ENCODE results near the gene AUNIP.

Gene AUNIP

GRCh38 chr1:25889470-25889869, 30.2 kb upstream of the AUNIP start:
- no peak for DNase-seq (ENCODE audit: insufficient read length, low spot score)

DNA sequence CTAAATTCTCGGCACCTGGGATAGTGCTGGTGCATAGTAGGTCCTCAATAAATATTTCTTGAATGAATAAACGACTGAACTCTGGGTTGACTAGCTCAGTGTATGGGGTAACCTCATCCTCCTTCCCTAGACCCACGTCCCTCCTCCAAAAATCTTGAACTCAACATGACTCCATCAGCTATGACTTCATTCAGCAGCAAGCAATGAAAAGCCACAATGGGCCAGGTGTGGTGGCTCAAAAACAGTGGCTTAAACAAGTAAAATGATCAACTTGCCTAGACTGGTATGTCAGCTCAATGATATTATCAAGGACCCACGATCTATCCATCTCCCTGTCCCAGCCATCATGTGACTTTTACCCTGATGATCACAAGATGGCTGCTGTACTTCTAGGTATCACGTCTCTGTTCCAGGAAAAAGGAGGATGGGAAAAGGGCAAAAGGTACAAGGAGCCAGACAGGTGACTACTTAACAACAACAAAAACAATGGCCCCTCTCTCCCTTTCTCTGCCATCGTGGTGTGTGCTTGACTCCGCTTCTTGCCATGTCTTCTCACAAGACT, 29.2 kb upstream of the AUNIP start:
- FAIRE-seq (no peak), DNase-seq (ENCODE audit: insufficient read length, low spot score) (no peak)

More at GRCh38 chr1:25889470-25889869, 30.2 kb upstream of the AUNIP start:
- FAIRE-seq, result no peak

DNA sequence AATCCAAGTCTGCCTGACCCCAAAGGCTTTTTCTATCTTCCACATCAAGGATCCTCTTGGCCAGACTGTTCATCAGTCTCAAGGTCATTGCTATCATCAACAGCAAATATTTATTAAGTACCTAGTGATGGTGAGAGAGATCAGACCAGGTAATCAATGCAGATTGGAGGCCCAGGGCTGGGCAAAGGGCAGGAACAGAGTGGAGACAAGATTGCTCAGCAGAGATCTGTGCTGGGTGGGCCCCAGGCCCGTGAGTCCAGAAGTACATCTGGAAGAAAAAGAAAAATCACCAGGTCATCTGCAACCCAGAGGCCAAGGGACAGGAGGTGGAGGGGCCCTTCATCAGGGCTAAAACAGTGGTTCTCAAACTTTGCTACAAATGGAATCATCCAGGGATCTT, 26.3 kb upstream of the AUNIP start:
- FAIRE-seq, result no peak

DNA sequence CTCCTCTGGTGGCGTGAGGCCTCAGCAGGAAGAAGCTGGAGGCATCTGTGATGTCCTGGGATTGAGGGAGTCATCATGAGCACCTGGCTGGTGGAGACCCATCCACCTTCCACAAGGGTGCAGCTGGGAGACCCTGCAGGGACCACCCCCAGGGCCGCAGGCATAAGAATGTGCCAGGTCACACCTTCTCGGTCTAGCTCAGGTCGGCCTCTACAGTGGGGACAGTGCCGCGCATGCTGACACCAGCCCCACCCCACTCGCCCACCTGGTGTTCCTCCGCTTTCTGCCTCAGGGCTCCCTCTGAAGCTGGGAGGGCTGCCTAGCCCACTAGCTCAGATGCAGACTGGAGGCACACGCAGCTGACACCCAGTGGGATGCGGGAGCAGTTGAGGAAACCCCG, 22.0 kb upstream of the AUNIP start:
- DNase-seq (ENCODE audit: insufficient read length, low spot score), result no peak

More for the DNA sequence above, 26.3 kb upstream of the AUNIP start:
- DNase-seq (ENCODE audit: insufficient read length, low spot score), result no peak

DNA sequence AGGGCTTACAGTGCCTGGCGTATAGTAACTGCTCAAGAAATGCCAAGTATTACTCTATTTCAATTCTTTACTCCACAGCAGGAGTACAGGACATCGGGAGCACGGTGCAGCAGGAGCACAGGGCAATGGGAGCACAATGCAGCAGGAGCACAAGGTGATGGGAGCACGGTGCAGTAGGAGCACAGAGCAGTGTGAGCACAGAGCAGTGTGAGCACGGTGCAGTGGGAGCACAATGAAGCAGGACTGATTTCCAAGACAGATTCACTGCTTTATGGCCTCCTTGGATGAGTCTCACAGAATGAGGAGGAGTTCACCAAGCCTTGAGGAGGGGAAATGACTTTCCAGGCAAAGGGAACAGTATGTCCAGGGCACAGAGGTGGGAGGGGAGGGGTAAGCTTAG, 21.3 kb upstream of the AUNIP start:
- DNase-seq (ENCODE audit: insufficient read length, low spot score) (no peak), FAIRE-seq (no peak)

More for the DNA sequence above, 22.0 kb upstream of the AUNIP start:
- FAIRE-seq, result no peak

DNA sequence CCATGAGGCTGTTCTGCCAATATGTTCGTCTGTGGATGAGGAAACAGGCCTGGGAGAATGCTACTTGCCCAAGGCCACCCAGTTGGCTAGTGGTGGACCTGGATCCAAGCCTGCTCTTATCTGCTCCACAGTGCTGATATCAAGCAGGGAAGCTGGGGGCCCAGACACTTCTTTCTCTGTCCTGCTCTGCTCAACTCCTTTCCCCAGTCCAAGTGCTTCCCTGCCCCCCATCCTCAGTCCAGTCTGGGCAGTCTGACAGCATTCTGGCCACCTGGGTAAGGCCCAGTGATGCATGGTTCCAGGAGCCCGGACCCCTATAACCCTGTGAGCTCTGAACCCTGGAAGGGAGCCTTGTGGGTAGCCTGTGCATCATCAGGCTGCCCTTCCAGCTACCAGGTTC, 20.4 kb upstream of the AUNIP start:
- FAIRE-seq (no peak), DNase-seq (ENCODE audit: insufficient read length, low spot score) (no peak)

- FAIRE-seq, result no peak
- DNase-seq (ENCODE audit: insufficient read length, low spot score), result no peak
Measured at GRCh38 chr1:25878690-25879089, 19.4 kb upstream of the AUNIP start.

- FAIRE-seq (no peak), DNase-seq (ENCODE audit: insufficient read length, low spot score) (no peak)
Measured at GRCh38 chr1:25877155-25877554, 17.9 kb upstream of the AUNIP start.

GRCh38 chr1:25876693-25877077, 17.4 kb upstream of the AUNIP start:
- FAIRE-seq (no peak), DNase-seq (ENCODE audit: insufficient read length, low spot score) (no peak)

DNA sequence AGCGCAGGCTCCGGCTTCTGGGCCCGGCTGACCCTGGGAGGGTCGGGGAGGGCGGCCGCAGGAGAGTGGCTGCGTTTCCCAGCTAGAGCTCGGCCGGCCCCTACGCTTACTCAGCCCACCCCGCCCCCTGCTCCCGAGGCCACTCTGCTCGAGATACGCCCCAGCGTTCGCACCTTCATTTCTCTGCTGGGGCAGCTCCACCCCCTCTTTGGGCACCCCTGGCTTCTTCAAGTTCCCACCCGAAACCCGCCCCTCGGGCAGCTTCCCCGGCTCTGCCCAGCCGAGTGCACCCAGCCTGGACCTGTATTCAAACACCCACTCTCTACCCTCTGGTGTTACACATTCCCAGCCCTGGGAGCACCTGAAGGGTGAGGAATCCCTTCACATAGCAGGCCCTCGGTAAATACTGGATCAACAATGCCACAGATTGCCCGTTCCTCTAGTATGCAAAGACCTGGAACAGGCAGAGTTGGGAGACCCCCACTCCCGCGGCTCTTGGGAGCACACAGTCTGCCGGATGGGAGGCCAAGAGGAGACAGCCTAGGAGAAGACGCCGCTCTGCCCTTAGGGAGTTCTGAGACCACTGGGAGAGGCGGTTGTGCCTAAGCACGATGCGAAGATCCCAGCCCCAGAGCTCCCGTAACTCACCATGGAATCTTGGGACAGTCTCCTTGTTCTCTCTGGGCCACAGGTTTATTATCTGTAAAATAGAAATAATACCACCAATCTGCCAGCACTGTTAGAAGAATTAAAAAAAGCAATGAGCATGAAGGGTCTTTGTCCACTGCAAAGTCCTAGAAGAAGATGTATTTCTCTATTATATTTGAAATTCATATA, 16.8 kb upstream of the AUNIP start:
- DNase-seq (ENCODE audit: insufficient read length, low spot score), result no peak
- no peak for FAIRE-seq

GRCh38 chr1:25875154-25875855, 16.0 kb upstream of the AUNIP start, which contains the start of gene PAQR7:
Gene PAQR7, minus strand, starts transcription at chr1:25875708. Its CDS starts 11,869 bp downstream, at chr1:25863839.
- FAIRE-seq (no peak), DNase-seq (ENCODE audit: insufficient read length, low spot score) (peak; percentile 67)

DNA sequence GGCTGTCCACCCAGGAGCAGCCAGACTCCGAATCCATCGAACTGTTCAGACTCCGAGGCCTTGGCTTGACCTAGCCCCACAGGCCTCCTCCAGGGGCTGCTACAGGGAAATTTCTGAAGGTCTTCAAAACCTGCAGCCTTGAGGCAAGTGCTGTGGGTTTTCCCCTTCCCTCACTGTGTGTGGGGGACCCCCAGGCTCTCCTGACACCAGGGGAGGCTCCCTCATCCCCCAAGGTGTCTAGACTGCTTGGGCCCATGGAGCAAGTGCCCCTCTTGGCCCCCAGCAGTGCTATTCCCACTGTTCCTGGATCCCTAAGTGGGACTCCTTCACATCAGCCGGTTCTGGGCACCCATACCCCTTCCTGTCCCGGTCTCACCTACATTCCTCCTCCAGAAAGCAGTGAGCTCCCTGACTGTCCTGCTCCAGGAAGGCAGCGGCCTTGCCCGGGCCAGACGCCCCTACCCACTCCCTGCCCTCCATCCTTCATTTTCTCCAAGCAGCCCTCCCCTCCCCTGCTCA, 15.4 kb upstream of the AUNIP start:
- DNase-seq (ENCODE audit: insufficient read length, low spot score), result no peak
- no peak for FAIRE-seq

DNA sequence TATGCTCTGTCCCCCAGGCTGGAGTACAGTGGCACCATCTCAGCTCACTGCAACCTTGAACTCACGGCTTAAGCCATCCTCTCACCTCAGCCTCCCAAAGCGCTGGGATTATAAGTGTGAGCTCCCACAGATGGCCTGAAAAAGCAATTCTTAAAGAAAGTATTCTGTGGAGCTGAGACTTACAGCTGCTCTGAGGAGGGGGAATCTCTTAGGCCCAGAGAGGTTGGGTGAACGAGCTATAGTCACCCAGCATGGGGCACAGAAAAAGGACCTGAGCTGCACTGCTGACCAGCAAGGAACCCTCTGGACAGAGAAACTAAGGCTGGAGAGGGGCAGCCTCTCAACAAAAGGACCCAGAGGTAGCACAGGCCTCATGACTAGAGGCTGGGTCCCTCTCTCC, 15.0 kb upstream of the AUNIP start:
- no peak for DNase-seq (ENCODE audit: insufficient read length, low spot score)
- no peak for FAIRE-seq

DNA sequence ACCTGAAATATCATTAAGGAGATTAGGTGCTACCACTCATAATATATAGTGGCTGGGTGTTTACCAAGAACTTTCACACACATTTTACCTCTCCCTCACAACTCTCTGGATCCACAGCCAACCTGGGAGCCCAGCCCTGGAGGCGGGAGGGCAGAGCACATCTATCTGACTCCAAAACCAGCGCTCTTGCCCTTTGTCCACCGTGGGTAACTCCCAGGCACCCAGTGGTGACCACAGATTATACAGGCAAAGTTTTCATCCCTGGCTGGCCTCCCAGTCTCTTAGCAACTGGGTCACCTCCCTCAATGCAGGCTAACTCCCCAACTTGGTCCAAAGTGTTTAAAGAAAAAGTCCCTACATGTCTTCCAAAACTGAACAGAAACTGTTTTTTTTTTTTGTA, 13.9 kb upstream of the AUNIP start:
- DNase-seq (ENCODE audit: insufficient read length, low spot score), result no peak
- FAIRE-seq, result no peak

DNA sequence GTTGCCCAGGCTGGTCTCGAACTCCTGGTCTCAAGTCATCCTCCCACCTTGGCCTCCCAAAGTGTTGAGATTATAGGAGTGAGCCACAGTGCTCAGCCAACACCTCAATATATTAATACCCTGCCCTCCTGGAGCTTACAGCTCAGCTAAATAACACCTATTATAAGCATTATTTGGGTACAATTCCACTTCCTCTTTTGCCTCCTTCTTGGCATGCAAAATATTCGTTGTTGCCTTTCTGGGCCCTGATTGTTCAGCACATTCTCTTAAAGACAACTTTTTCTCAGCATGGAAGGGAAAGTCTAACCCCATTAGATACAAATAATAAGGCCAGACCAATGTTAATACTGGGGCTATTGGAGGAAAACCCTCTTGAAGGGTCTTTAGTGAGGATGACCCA, 13.5 kb upstream of the AUNIP start:
- DNase-seq (ENCODE audit: insufficient read length, low spot score) (no peak), FAIRE-seq (no peak)

GRCh38 chr1:25871704-25872494, 12.6 kb upstream of the AUNIP start:
- FAIRE-seq, result no peak
- no peak for DNase-seq (ENCODE audit: insufficient read length, low spot score)

- FAIRE-seq (no peak), DNase-seq (ENCODE audit: insufficient read length, low spot score) (no peak)
Measured at GRCh38 chr1:25871086-25871703, 11.9 kb upstream of the AUNIP start.

- DNase-seq (ENCODE audit: insufficient read length, low spot score) (no peak), FAIRE-seq (no peak)
Measured at GRCh38 chr1:25870614-25871013, 11.4 kb upstream of the AUNIP start.

- FAIRE-seq (no peak), DNase-seq (ENCODE audit: insufficient read length, low spot score) (no peak)
Measured at GRCh38 chr1:25869909-25870606, 10.8 kb upstream of the AUNIP start.
